CD4-positive, alpha-beta T cell (primary cell): ENCODE measurements around the gene CWC22. TPM values are rescaled to one million over a fixed set of nuclear protein-coding genes. Genes with fewer than 3 reads are reported as not detected.

Experiments used
- ATAC-seq: fragments of 200-7000 bp; cut with Tn5 transposase; one replicate; pipeline ENCODE4 v1.10.0; 2022; ENCODE audit warnings: mild to moderate bottlenecking; ENCODE audit not compliant: poor library complexity
- CTCF ChIA-PET: fragments of 350-600 bp; sonication (Branson Sonifier 250); formaldehyde crosslinking; loops from one replicate; lab custom pipeline; 2021; ENCODE audit warnings: antibody characterized with exemption, inconsistent platforms; lab: Charles Lee
- POLR2A ChIA-PET: fragments of 350-600 bp; sonication (Branson Sonifier 250); formaldehyde crosslinking; loops from one replicate; lab custom pipeline; 2021; ENCODE audit warnings: antibody characterized with exemption, inconsistent platforms; lab: Charles Lee
- DNase-seq, 14 experiments: peaks; one replicate each; pipeline ENCODE4 v3.0.0-alpha.2; 2013 to 2020; ENCODE audit warnings: mixed read lengths in 2 of 14
- H3K27ac ChIP-seq, 2 donors: one replicate each; pipeline versions ENCODE4 v1.5.1 to v1.7.0; 2013; ENCODE audit warnings: low read length in 2 of 2, low read depth in 1 of 2, mild to moderate bottlenecking in 1 of 2
- H3K27me3 ChIP-seq, 2 experiments: 1 replicate in 1 of 2; 2 replicates in 1 of 2; pipeline versions ENCODE4 v1.6.1 to v1.7.0; 2013; ENCODE audit warnings: low read length in 2 of 2, control low read depth in 1 of 2, mild to moderate bottlenecking in 1 of 2, moderate library complexity in 1 of 2; ENCODE audit not compliant: insufficient read depth in 2 of 2, control insufficient read depth in 1 of 2
- H3K36me3 ChIP-seq: one replicate; pipeline ENCODE4 v1.6.1; 2013; ENCODE audit warnings: low read length, control low read depth; ENCODE audit not compliant: insufficient read depth
- H3K4me1 ChIP-seq: one replicate; pipeline ENCODE4 v1.6.1; 2013; ENCODE audit warnings: low read length, control low read depth; ENCODE audit not compliant: insufficient read depth
- H3K4me3 ChIP-seq: one replicate; pipeline ENCODE4 v1.5.1; 2013; ENCODE audit warnings: mild to moderate bottlenecking, low read length, moderate library complexity
- H3K9me3 ChIP-seq, 2 experiments: 1 replicate in 1 of 2; 2 replicates in 1 of 2; pipeline versions ENCODE4 v1.6.1 to v1.7.0; 2013; ENCODE audit warnings: low read length in 2 of 2, mild to moderate bottlenecking in 2 of 2, control low read depth in 1 of 2, moderate library complexity in 1 of 2; ENCODE audit not compliant: control insufficient read depth in 1 of 2, insufficient read depth in 1 of 2
- H3K27ac Mint-ChIP-seq: one replicate; pipeline ENCODE4 v1.8.0; 2020; ENCODE audit warnings: mixed read lengths
- H3K27me3 Mint-ChIP-seq: one replicate; pipeline ENCODE4 v1.8.0; 2021; ENCODE audit warnings: mixed read lengths
- H3K36me3 Mint-ChIP-seq: one replicate; pipeline ENCODE4 v1.8.0; 2021; ENCODE audit warnings: low read depth, mixed read lengths
- H3K4me1 Mint-ChIP-seq: one replicate; pipeline ENCODE4 v1.8.0; 2021; ENCODE audit warnings: low read depth, mixed read lengths
- H3K4me3 Mint-ChIP-seq: one replicate; pipeline ENCODE4 v1.8.0; 2020; ENCODE audit warnings: mild to moderate bottlenecking, mixed read lengths
- H3K9me3 Mint-ChIP-seq: one replicate; pipeline ENCODE4 v1.8.0; 2020; ENCODE audit warnings: mixed read lengths
- CTCF ChIP-seq: fragments of 200-600 bp; IDR thresholded peaks from one replicate; pipeline ENCODE4 v1.8.0; 2022; ENCODE audit warnings: antibody characterized with exemption, mild to moderate bottlenecking
- intact Hi-C, 2 experiments: fragments of 100-400 bp; cut with DNase I in 1 of 2; cut with micrococcal nuclease in 1 of 2; formaldehyde crosslinking; loops; one replicate each; pipeline versions ENCODE4 v1.15.1 to v1.9.0; 2023 to 2025; cut with DNase I, micrococcal nuclease
- total RNA-seq, 174 experiments: library from RNA in 2 of 174; stranded (reverse) in 2 of 174; gene quantifications; one replicate each; pipeline ENCODE4 v1.2.3 and lab custom pipeline; 2021 to 2026

The CWC22 gene
- total RNA-seq, 2 experiments from 2014 or later, result 11.8 to 12.0 TPM

DNA sequence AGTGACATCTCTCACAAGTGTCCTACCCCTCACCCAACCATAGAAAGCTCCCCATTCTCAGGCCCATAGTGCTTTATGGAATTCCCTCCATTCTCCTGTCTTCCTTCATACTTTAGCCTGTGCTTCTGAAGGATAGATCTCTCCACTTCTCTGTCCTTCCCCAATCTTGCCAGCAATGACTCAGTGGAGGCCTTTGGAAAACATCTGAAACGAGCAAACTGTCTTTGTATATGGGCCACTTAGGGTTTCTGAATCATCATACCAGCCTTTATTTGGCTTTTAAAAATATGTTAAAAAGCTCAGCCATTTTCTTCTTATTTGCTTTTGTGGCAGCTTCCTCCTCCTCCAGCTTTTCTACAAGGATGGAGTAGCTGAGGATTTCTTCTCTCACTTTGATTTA lies 80.1 kb downstream of the CWC22 start:
- no peak overlapping the region for H3K27ac Mint-ChIP-seq
- Histone ChIP-seq H3K27me3 (no peaks in the 10 kb centered on the region), H3K9me3 (peaks cover 10 to 27% of the 10 kb centered on the region in 2 experiments), H3K27ac (no peak overlapping the region), H3K36me3 (no peaks in the 10 kb centered on the region), H3K4me1 (no peaks in the 10 kb centered on the region), H3K4me3 (no peak overlapping the region)
- H3K27me3 Mint-ChIP-seq, result no peaks in the 10 kb centered on the region
- intact Hi-C loops, result no loop called here
- CTCF ChIA-PET, result no interaction called here
- peaks cover 16% of the 10 kb centered on the region for H3K9me3 Mint-ChIP-seq
- TF ChIP-seq CTCF, result no peak
- no peak for ATAC-seq
- H3K36me3 Mint-ChIP-seq, result peaks cover 51% of the 10 kb centered on the region
- no peak for DNase-seq
- H3K4me3 Mint-ChIP-seq, result no peak overlapping the region
- H3K4me1 Mint-ChIP-seq, result no peaks in the 10 kb centered on the region
- POLR2A ChIA-PET, result no interaction called here

- H3K36me3 Mint-ChIP-seq, result peaks cover 38% of the 10 kb centered on the region
- peaks cover 8 to 27% of the 10 kb centered on the region in 2 experiments for H3K9me3 ChIP-seq
- H3K4me3 Mint-ChIP-seq, result no peak overlapping the region
- no peak overlapping the region for H3K4me3 ChIP-seq
- POLR2A ChIA-PET, result no interaction called here
- no peaks in the 10 kb centered on the region for H3K27me3 Mint-ChIP-seq
- no peaks in the 10 kb centered on the region for H3K27me3 ChIP-seq
- no peaks in the 10 kb centered on the region for H3K36me3 ChIP-seq
- H3K27ac Mint-ChIP-seq, result no peak overlapping the region
- DNase-seq (no peak), ATAC-seq (no peak)
- no peaks in the 10 kb centered on the region for H3K4me1 ChIP-seq
- CTCF ChIA-PET, result no interaction called here
- H3K4me1 Mint-ChIP-seq, result no peaks in the 10 kb centered on the region
- intact Hi-C loops, result no loop called here
- H3K9me3 Mint-ChIP-seq, result peaks cover 11% of the 10 kb centered on the region
- no peak overlapping the region for H3K27ac ChIP-seq
- TF ChIP-seq CTCF, result no peak
Measured at GRCh38 chr2:179925713-179926112, 81.4 kb downstream of the CWC22 start.

GRCh38 chr2:179917272-179917671 lies 89.8 kb downstream of the CWC22 start:
- no peaks in the 10 kb centered on the region for H3K9me3 ChIP-seq
- H3K27ac ChIP-seq, result no peak overlapping the region
- ChIA-PET CTCF (no interaction called here), POLR2A (no interaction called here)
- DNase-seq (no peak), ATAC-seq (no peak)
- no peak overlapping the region for H3K27ac Mint-ChIP-seq
- peaks cover 2% of the 10 kb centered on the region for H3K9me3 Mint-ChIP-seq
- no peaks in the 10 kb centered on the region for H3K36me3 ChIP-seq
- H3K4me1 Mint-ChIP-seq, result no peaks in the 10 kb centered on the region
- H3K4me3 Mint-ChIP-seq, result no peak overlapping the region
- H3K4me1 ChIP-seq, result no peaks in the 10 kb centered on the region
- intact Hi-C loops, result no loop called here
- H3K4me3 ChIP-seq, result no peak overlapping the region
- H3K36me3 Mint-ChIP-seq, result no peaks in the 10 kb centered on the region
- no peaks in the 10 kb centered on the region for H3K27me3 ChIP-seq
- TF ChIP-seq CTCF, result no peak
- no peaks in the 10 kb centered on the region for H3K27me3 Mint-ChIP-seq
